T47D (cell line): ENCODE data around the gene LRRC8D.
"Not testable (repeated sequence)": the region's sequence is repeated elsewhere in the genome, so short reads cannot be mapped to it uniquely, and the experiment has no call there.

Experiments
- DNase-seq, 2 experiments: peaks; one replicate each; pipeline versions ENCODE4 v3.0.0 to v3.0.0-alpha.2; 2011 to 2012; ENCODE audit warnings: low read depth in 1 of 2, low spot score in 1 of 2
- JUND ChIP-seq: IDR thresholded peaks from 2 replicates; pipeline ENCODE4 v1.6.1; 2012; ENCODE audit warnings: low read depth
- in situ Hi-C: cut with HindIII; loops from 2 replicates; pipeline ENCODE4 v1.10.0; 2016; ENCODE audit warnings: low sequenced_read_pairs, low pct_unique_long_range_greater_than_20kb

The LRRC8D gene

GRCh38 chr1:89972024-89972423, 151.2 kb downstream of the LRRC8D start:
- DNase-seq = no peak
- in situ Hi-C loops = no loop called here
- no peak for TF ChIP-seq JUND

- no peak for DNase-seq
- no peak for TF ChIP-seq JUND
- in situ Hi-C loops = no loop called here
These were observed 152.8 kb downstream of the LRRC8D start for GRCh38 chr1:89973471-89974127.

- no peak for TF ChIP-seq JUND
- DNase-seq = no peak
- in situ Hi-C loops = no loop called here
These were observed 153.4 kb downstream of the LRRC8D start for GRCh38 chr1:89974256-89974655.

GRCh38 chr1:89974696-89975470, 154.1 kb downstream of the LRRC8D start:
- in situ Hi-C loops = no loop called here

GRCh38 chr1:89975540-89976125, 154.8 kb downstream of the LRRC8D start:
- in situ Hi-C loops = no loop called here
- DNase-seq = no peak
- no peak for TF ChIP-seq JUND

More at GRCh38 chr1:89974696-89975470, 154.1 kb downstream of the LRRC8D start:
- TF ChIP-seq JUND = no peak
- no peak for DNase-seq

GRCh38 chr1:89978755-89979154, 157.9 kb downstream of the LRRC8D start:
- in situ Hi-C loops = no loop called here
- no peak for TF ChIP-seq JUND
- no peak for DNase-seq

- TF ChIP-seq JUND = no peak
- in situ Hi-C loops = no loop called here
- DNase-seq = no peak
These were observed 159.8 kb downstream of the LRRC8D start for GRCh38 chr1:89980605-89981004.

GRCh38 chr1:89982846-89983245, 162.0 kb downstream of the LRRC8D start:
- DNase-seq, in situ Hi-C loops: not testable (repeated sequence)

- in situ Hi-C loops, DNase-seq: not testable (repeated sequence)
These were observed 163.8 kb downstream of the LRRC8D start for GRCh38 chr1:89984564-89985116.

GRCh38 chr1:89986020-89986419, 165.2 kb downstream of the LRRC8D start:
- in situ Hi-C loops = no loop called here
- no peak for DNase-seq
- no peak for TF ChIP-seq JUND
